GM19324 (cell line): Measurements from ENCODE around the gene DRC7.

ENCODE experiments used
- ATAC-seq: cut with Tn5 transposase; IDR thresholded peaks from one replicate; pipeline ENCODE4 v1.9.1; 2021; ENCODE audit warnings: mild to moderate bottlenecking, moderate library complexity; ENCODE audit not compliant: unreplicated experiment, low FRiP score

Gene DRC7

GRCh38 chr16:57675741-57676551 is 18.7 kb upstream of the DRC7 start:
- no peak for ATAC-seq

- no peak for ATAC-seq
Measured at GRCh38 chr16:57676553-57677085, 18.0 kb upstream of the DRC7 start.

- no peak for ATAC-seq
Measured at GRCh38 chr16:57677622-57678369, 16.8 kb upstream of the DRC7 start.

GRCh38 chr16:57679016-57679415 is 15.6 kb upstream of the DRC7 start:
- no peak for ATAC-seq

GRCh38 chr16:57679767-57680482 is 14.7 kb upstream of the DRC7 start:
- no peak for ATAC-seq

- ATAC-seq = no peak
Measured at GRCh38 chr16:57680842-57681375, 13.7 kb upstream of the DRC7 start.

- ATAC-seq = no peak
Measured at GRCh38 chr16:57681950-57682728, 12.5 kb upstream of the DRC7 start.

GRCh38 chr16:57682809-57683635 is 11.6 kb upstream of the DRC7 start:
- ATAC-seq = no peak

- no peak for ATAC-seq
Measured at GRCh38 chr16:57683636-57684545, 10.7 kb upstream of the DRC7 start.

- no peak for ATAC-seq
Measured at GRCh38 chr16:57684626-57685358, 9.8 kb upstream of the DRC7 start.

- ATAC-seq = no peak
Measured at GRCh38 chr16:57685633-57686032, 9.0 kb upstream of the DRC7 start.

- ATAC-seq = no peak
Measured at GRCh38 chr16:57686577-57686976, 8.0 kb upstream of the DRC7 start.

GRCh38 chr16:57687363-57687929 is 7.2 kb upstream of the DRC7 start:
- ATAC-seq = no peak

GRCh38 chr16:57688487-57688986 is 6.1 kb upstream of the DRC7 start:
- ATAC-seq = no peak

GRCh38 chr16:57688987-57689761 is 5.4 kb upstream of the DRC7 start:
- no peak for ATAC-seq
